Stimulated activated CD8-positive, alpha-beta memory T cell treated with anti-CD3 and anti-CD28 coated beads, Interleukin-15, amount 100 ng/mL, for 24 hours (primary cell): ENCODE data around the gene CBX5.
"Not testable (repeated sequence)": the region's sequence is repeated elsewhere in the genome, so short reads cannot be mapped to it uniquely, and the experiment has no call there.

Experiments used
- DNase-seq: peaks from one replicate; pipeline ENCODE4 v3.0.0-alpha.2; 2020; ENCODE audit warnings: low read depth

The CBX5 gene

GRCh38 chr12:54294152-54294952 is 14.4 kb upstream of the CBX5 start:
- no peak for DNase-seq

GRCh38 chr12:54292931-54293241 is 13.0 kb upstream of the CBX5 start:
- no peak for DNase-seq

DNA sequence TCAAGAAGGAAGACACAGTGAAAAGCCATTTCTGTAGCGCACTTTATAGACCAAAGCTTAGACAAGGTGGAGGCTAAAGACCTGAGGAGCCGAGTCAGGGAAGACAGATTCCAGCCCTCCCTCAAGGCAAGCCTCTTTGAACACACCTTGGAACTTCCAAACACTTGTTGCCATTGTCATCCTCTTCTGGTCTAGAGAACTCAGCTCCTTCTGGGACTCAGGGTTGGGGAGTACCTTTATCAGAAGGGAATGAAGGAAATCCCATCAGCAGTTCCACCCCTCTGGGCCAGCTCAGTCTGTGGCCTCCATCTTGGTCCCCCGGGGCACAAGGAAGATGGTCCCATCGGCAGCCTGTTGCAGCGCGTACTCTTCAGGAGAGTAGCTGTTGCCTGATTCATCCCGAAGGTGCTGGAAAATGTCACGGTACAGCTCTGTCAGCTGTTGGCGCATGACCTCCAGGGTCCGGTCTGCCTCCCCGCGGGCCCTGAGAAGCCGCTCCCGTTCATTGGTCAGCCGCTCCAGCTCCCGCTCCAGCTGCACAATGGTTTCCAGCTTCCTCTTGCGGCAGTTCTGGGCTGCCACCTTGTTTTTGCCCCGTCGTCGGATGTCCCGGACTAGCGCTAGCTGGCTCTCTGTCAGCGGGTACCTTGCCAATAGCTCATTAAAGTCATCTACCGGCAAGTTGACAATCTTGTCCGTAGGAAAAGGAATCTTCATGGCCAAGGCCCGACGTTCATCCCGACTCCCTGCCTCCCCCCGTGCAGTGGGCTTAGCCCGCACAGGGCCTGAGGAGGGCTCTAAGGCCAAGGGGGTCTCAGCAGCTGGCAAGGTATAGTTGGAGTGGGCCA is 12.4 kb upstream of the CBX5 start:
- DNase-seq, result no peak

DNA sequence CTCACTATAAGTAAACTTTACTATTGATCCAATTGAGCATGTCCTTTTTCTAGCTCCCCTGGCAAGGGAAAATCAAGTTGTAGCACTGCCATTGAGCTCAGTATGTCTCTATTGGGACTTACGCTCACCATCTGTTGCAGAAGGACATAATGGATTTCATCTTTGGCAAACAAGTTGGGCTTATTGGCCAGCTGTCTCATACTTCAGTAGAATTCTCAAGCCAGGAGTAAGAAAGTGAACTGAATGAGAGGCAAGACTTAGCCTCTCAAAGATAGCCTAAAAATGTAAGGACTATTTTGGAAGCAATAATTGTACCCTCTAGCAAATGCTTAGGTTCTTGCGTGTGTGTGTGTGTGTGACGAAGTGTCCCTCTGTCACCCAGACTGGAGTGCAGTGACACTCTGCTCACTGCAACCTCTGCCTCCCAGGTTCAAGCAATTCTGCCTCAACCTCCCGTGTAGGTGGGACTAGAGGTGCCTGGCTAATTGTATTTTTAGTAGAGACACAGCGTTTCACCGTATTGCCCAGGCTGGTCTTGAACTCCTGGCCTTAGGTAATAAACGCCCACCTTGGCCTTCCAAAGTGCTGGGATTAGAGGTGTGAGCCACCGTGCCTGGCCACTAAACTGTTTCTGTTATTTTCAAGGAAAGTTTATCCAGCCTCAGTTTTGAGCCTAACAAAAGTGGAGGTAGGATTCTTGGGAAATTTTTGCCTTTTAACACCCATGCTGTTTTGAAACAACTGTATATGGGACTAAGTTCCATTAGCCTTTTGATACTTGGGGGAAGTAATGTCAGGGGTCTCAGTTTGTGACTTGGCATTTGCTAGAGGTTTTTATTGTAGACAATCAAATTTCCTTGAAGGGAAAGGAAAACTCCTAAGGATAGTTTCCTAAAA is 7.6 kb upstream of the CBX5 start:
- DNase-seq, result no peak

- DNase-seq, result no peak
These were observed 6.4 kb upstream of the CBX5 start for GRCh38 chr12:54286042-54287030.

- no peak for DNase-seq
These were observed 5.5 kb upstream of the CBX5 start for GRCh38 chr12:54285150-54286041.

DNA sequence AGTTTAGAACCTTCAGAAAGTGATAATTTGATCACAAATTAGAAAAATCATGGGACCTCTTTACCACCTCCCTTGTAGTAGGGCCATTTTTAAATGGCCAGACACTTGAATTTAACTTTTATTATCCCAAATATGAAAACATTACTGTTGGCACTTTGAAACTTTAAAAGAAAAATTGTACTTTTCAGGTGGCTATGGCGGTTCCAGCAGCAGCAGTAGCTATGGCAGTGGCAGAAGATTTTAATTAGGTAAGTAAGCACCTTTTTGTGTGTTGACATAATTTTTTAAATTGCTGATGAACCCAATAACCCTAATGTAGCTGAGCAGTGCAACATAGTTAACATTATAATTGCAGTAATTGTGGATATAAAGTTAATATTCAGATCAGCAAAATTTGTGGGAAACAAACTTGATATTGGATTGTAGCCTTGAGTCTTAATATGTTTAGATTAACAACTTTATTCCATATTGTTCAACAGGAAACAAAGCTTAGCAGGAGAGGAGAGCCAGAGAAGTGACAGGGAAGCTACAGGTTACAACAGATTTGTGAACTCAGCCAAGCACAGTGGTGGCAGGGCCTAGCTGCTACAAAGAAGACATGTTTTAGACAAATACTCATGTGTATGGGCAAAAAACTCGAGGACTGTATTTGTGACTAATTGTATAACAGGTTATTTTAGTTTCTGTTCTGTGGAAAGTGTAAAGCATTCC is 4.3 kb upstream of the CBX5 start:
- DNase-seq, result not testable (repeated sequence)

GRCh38 chr12:54282949-54283593 is 3.1 kb upstream of the CBX5 start:
- no peak for DNase-seq

DNA sequence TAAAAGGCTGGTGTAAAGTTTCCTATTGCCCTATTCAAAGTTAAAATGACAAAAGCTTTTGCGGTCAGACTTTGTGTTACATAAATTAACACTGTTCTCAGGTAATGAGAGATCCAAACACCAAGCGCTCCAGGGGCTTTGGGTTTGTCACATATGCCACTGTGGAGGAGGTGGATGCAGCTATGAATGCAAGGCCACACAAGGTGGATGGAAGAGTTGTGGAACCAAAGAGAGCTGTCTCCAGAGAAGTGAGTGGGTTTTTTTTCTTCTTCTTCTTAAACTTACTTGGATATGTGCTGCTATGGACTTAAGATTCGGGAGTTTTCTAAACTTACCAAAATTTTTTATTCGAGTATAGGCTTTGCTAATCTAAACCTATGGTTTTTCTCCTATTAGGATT is 1.8 kb upstream of the CBX5 start:
- DNase-seq, result not testable (repeated sequence)

- not testable (repeated sequence) for DNase-seq
These were observed 1.3 kb upstream of the CBX5 start for GRCh38 chr12:54281261-54281638.

- peak; percentile 61 for DNase-seq
These were observed 742 bp upstream of the CBX5 start, which contains the start of gene HNRNPA1 for GRCh38 chr12:54280468-54281260. Gene HNRNPA1, plus strand, starts transcription at chr12:54280726. Its CDS starts 82 bp downstream, at chr12:54280808.

GRCh38 chr12:54279227-54279631 is 693 bp downstream of the CBX5 start:
- DNase-seq, result no peak

DNA sequence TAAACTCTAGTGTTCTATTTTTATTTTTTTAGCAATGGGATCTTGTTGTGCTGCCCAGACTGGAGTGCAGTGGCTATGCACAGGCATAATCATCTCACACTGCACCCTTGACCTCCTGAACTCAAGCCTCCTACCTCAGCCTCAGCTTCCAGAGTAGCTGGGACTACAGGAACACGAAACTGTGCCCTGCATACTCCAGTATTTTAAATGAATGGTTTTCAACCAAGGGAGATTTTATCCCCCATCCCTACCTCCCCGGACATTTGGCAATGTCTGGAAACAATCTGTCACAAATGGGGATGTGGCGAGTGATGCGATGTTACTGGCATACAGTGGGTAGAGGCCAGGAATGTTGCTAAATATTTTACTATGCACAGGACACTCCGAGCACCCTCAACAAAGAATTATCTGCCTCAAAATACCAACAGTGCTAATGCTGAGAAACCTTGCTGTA is 2.1 kb downstream of the CBX5 start:
- no peak for DNase-seq

DNA sequence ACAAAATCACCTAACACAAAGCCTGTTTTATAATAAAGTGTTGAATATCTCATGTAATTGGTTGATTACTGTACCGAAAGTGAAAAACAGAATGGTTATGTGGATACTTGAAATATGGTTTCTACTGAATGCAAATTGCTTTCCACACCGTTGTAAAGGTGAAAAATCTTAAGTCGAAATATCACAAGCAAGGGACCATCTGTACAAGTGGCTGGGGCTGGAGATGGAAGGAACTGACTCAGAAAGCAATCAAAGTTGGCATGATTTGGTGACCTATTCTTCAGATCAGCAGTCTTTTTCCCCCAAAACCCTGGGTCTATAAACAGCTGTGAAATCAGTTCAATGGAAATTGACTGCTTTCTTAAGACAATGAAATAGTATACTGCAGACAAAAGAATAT is 3.6 kb downstream of the CBX5 start:
- DNase-seq, result no peak

GRCh38 chr12:54273981-54274380 is 5.9 kb downstream of the CBX5 start:
- DNase-seq, result no peak

DNA sequence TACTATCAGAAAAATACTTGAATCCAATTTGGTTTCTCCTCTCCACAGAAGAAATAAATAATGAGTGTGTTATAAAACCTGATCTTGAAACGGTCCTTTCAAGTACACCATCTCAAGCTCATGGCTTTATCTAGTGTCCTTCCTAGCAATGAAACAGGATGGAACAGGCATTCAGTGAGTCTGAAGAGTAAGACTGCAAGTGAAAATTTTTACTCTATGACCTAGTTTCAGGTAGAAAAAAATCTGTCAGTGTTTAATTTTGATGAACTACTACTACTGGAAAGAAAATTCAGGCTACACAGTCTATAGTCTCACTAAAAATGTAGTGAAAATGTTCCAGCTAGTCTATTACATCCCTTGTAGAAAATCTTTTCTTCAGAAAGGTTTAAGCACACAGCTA is 7.7 kb downstream of the CBX5 start:
- DNase-seq, result no peak

GRCh38 chr12:54270345-54270744 is 9.6 kb downstream of the CBX5 start:
- no peak for DNase-seq

- DNase-seq, result no peak
These were observed 13.1 kb downstream of the CBX5 start for GRCh38 chr12:54266852-54267251.
